ENCODE measurements around the gene LTBR. TPM values are rescaled to one million over a fixed set of nuclear protein-coding genes. Genes with fewer than 3 reads are reported as not detected.

The LTBR gene
- total and polyA plus RNA-seq, 10 of the 15 experiments (the other 5 are each of a cell fraction or from before 2014, with no cell fraction given): 0.24 to 0.44 TPM; not detected in 8

GRCh38 chr12:6335451-6336078 is 48.4 kb upstream of the LTBR start (continued):
- TF ChIP-seq ZBTB4 (CRISPR knock-in tag; IDR thresholded peaks at IDR 0.05) (no peak), CUX1 (IDR thresholded peaks at IDR 0.05; ENCODE audit: insufficient replicate concordance, low read depth, low read length) (no peak), SPI1 (IDR thresholded peaks at IDR 0.05; ENCODE audit: borderline replicate concordance, insufficient read depth, low read depth, low read length) (peak; percentile 47; the same call in 1 of the 2 replicates), EZH2 (IDR thresholded peaks at IDR 0.05; ENCODE audit: borderline replicate concordance, control insufficient read depth, low read depth, low read length) (no peak), USF1 (IDR thresholded peaks at IDR 0.05; ENCODE audit: borderline replicate concordance, extremely low read length, insufficient read depth, low read depth, low read length) (no peak), NR2F1 (conservative IDR thresholded peaks at IDR 0.05) (peak; percentile 65; the same call in 1 of the 2 replicates), WRNIP1 (IDR thresholded peaks at IDR 0.05; ENCODE audit: borderline replicate concordance, low read depth, low read length) (no peak), RUNX3 (IDR thresholded peaks at IDR 0.05; ENCODE audit: low read length) (peak; percentile 89), RFX5 (IDR thresholded peaks at IDR 0.05; ENCODE audit: low read depth, low read length) (no peak), TAF1 (IDR thresholded peaks at IDR 0.05; ENCODE audit: borderline replicate concordance, low read depth, low read length) (peak; percentile 59; the same call in 1 of the 2 replicates), EGR1 (IDR thresholded peaks at IDR 0.05; ENCODE audit: borderline replicate concordance in 1 of 2, low read depth in 2 of 2, low read length in 2 of 2) (peak; percentile 48 to 92), IKZF2 (IDR thresholded peaks at IDR 0.05) (peak; percentile 59 to 63; a peak in 2 of 4 replicates), STAT3 (IDR thresholded peaks at IDR 0.05; ENCODE audit: low read depth, low read length) (no peak), CHD1 (IDR thresholded peaks at IDR 0.05; ENCODE audit: low read depth, low read length) (no peak), CBX3 (IDR thresholded peaks at IDR 0.05; ENCODE audit: borderline replicate concordance, low read depth) (no peak), MLLT1 (IDR thresholded peaks at IDR 0.05) (peak; percentile 21; the same call in 1 of the 2 replicates), KDM1A (IDR thresholded peaks at IDR 0.05; ENCODE audit: borderline replicate concordance) (no peak), DPF2 (IDR thresholded peaks at IDR 0.05) (peak; percentile 76), GATAD2B (conservative IDR thresholded peaks at IDR 0.05; ENCODE audit: low read depth) (0 out of 2 replicates have a peak, but pooled peaks have one; percentile 78)

Measured in GM12878 (cell line).